Measurements from ENCODE around the gene METTL27. TPM values are rescaled to one million over a fixed set of nuclear protein-coding genes. Genes with fewer than 3 reads are reported as not detected.
A peak's percentile ranks its signal among the peaks of the same experiment; 100 is the strongest.

METTL27 gene
- 1.9 and 4.9 TPM in 2 replicates for total RNA-seq (2011; cell fraction: chromatin; rRNA removed; ENCODE audit: low replicate concordance)
- total RNA-seq (2011; cell fraction: nucleolus; rRNA removed): 3.6 and 4.8 TPM in 2 replicates
- total RNA-seq (2011; cell fraction: nucleoplasm; rRNA removed): 2.0 and 5.0 TPM in 2 replicates
- total RNA-seq (2014; rRNA removed) (0.32 and 0.94 TPM in 2 replicates), total RNA-seq (2014; rRNA removed; fragmentation: Illumina TruSeq; extraction: Trizol) (not detected in 2 replicates), total RNA-seq (2015; rRNA removed; fragmentation: Illumina TruSeq; extraction: Trizol) (not detected in 2 replicates), total RNA-seq (2021) (0.42 and 0.73 TPM in 2 replicates), polyA plus RNA-seq (2011; rRNA removed) (0.33 and 0.49 TPM in 2 replicates), polyA plus RNA-seq (2014; fragmentation: Illumina TruSeq; extraction: Trizol) (0.69 TPM in 1 of 2 replicates, not detected in the other), polyA plus RNA-seq (2014; fragmentation: Nextera tagmentation; extraction: Ambion mirVana) (under 1 TPM in 1 of 2 experiments, not detected in 1; 0.08 TPM), polyA plus RNA-seq (2014; rRNA removed) (0.35 and 0.82 TPM in 2 replicates), polyA minus RNA-seq (2011; rRNA and poly(A)+ RNA removed) (0.53 and 1.1 TPM in 2 replicates), Bru-seq, nascent RNA (percentile 45 among the genes with signal in this experiment), BruChase-seq, experiment 1, labeled RNA remaining after a 2-hour chase (percentile 28 among the genes with signal in this experiment), BruChase-seq, experiment 2, labeled RNA remaining after a 6-hour chase (percentile 29 among the genes with signal in this experiment)
- 0.59 and 1.3 TPM in 2 replicates for polyA plus RNA-seq (2011; cell fraction: cytosol; rRNA removed)
- polyA plus RNA-seq (2011; cell fraction: nucleus; rRNA removed): 1.4 and 3.9 TPM in 2 replicates
- polyA plus RNA-seq (2012): 0.25 and 0.58 TPM in 2 replicates
- polyA minus RNA-seq (2011; cell fraction: cytosol; rRNA and poly(A)+ RNA removed): not detected in 2 replicates
- 1.6 and 1.9 TPM in 2 replicates for polyA minus RNA-seq (2011; cell fraction: nucleus; rRNA and poly(A)+ RNA removed)
- long read RNA-seq, experiment 1: 0 reads
- long read RNA-seq, experiment 2: 0 reads
- long read RNA-seq, experiment 3: 0 reads

- 11% methylated on average over 34 of the region's 45 CpGs for WGBS (ENCODE audit: insufficient coverage, low coverage, missing lambda C conversion rate)
- H3K27me3 ChIP-seq (ENCODE audit: control insufficient read depth in 2 of 2, insufficient read depth in 2 of 2, low read length in 2 of 2): no peaks in the 10 kb centered on the region
- in situ Hi-C loops (cut with MboI) (no loop called here), intact Hi-C loops (cut with micrococcal nuclease) (no loop called here)
- H2AFZ ChIP-seq (ENCODE audit: low read depth, low read length): peak within 1 kb of the TSS; percentile 97
- H3K4me1 ChIP-seq (replicated peaks in 1 of 2; ENCODE audit: control insufficient read depth in 2 of 2, insufficient read depth in 2 of 2, low read length in 2 of 2): peaks cover 0 to 32% of the 10 kb centered on the region in 2 experiments; a peak in 4 of 5 replicates
- FAIRE-seq: peak; percentile 82
- ChIA-PET POLR2A (interaction anchor here (0.6 to 1.3 kb wide), 6 partner anchors 8 to 29 kb away, joined by 3 to 5 read pairs (median 4); no protein-coding TSS in a partner anchor), CTCF (ENCODE audit: low intra/inter-chr PET ratio) (no interaction called here)
- no peaks in the 10 kb centered on the region for H4K20me1 ChIP-seq (replicated peaks; ENCODE audit: control insufficient read depth, insufficient read depth, low read length)
- no peaks in the 10 kb centered on the region for H3K36me3 ChIP-seq (ENCODE audit: control insufficient read depth, insufficient read depth, low read length)
- BruUV-seq (replicated peaks): TSS peak; percentile 88
- DNase-seq (ENCODE audit: extremely low read depth in 1 of 4, low spot score in 3 of 4): peak; percentile 97 to 99 (median 99)
- H3K27ac ChIP-seq (ENCODE audit: extremely low read depth, low read depth, low read length): peak within 1 kb of the TSS; percentile 52
- H3K9ac ChIP-seq (ENCODE audit: insufficient read depth in 1 of 2, low read depth in 2 of 2, low read length in 2 of 2): peak within 1 kb of the TSS; percentile 57 to 94
- peak within 1 kb of the TSS; percentile 48 for H3K4me3 ChIP-seq
- no peaks in the 10 kb centered on the region for H3K9me3 ChIP-seq (replicated peaks; ENCODE audit: control insufficient read depth, insufficient read depth, low read depth, low read length)
- no peaks in the 10 kb centered on the region for H3K9me1 ChIP-seq (ENCODE audit: control insufficient read depth, insufficient read depth, low read length)
- peak; percentile 98 for ATAC-seq
- no peaks in the 10 kb centered on the region for H3K79me2 ChIP-seq (ENCODE audit: control insufficient read depth, insufficient read depth, low read length)
- H3K4me2 ChIP-seq (ENCODE audit: insufficient read depth, low read length): peak within 1 kb of the TSS; percentile 83
- TF ChIP-seq, protein P1, sequence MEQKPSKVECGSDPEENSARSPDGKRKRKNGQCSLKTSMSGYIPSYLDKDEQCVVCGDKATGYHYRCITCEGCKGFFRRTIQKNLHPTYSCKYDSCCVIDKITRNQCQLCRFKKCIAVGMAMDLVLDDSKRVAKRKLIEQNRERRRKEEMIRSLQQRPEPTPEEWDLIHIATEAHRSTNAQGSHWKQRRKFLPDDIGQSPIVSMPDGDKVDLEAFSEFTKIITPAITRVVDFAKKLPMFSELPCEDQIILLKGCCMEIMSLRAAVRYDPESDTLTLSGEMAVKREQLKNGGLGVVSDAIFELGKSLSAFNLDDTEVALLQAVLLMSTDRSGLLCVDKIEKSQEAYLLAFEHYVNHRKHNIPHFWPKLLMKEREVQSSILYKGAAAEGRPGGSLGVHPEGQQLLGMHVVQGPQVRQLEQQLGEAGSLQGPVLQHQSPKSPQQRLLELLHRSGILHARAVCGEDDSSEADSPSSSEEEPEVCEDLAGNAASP (IDR thresholded peaks at IDR 0.05): no peak
- TF ChIP-seq ZNF639 (CRISPR knock-in tag; conservative IDR thresholded peaks at IDR 0.05 in 1 of 2, IDR thresholded peaks at IDR 0.05 in 1 of 2): 0 out of 4 replicates have a peak, but pooled peaks of 1 of the 2 experiments have one; percentile 35
- TF ChIP-seq E2F6 (IDR thresholded peaks at IDR 0.05; ENCODE audit: borderline replicate concordance in 1 of 2, extremely low read depth in 1 of 2, insufficient read depth in 1 of 2, insufficient read length in 1 of 2, low read depth in 1 of 2, low read length in 1 of 2, poor library complexity in 1 of 2, severe bottlenecking in 1 of 2): peak in 1 of 2 experiments; percentile 15
- TF ChIP-seq ELF1 (tag; IDR thresholded peaks at IDR 0.05): no peak
- TF ChIP-seq MCM5 (IDR thresholded peaks at IDR 0.05; ENCODE audit: low read depth): no peak
Observed at GRCh38 chr7:73842067-73842976, at the start of gene METTL27. METTL27 (minus strand) TSS chr7:73842516; CDS start chr7:73842140, 376 bp downstream.
